ENCODE measurements around the gene SERPINE2.

Gene SERPINE2

GRCh38 chr2:224022486-224022885 lies 16.6 kb downstream of the SERPINE2 start:
- DNase-seq (ENCODE audit: low read depth), result no peak
- no peak for TF ChIP-seq CTCF (IDR thresholded peaks at IDR 0.05; ENCODE audit: control insufficient read depth, extremely low read depth, insufficient read depth)
- no peak overlapping the region for H3K4me3 ChIP-seq (ENCODE audit: low read depth, low read length)

GRCh38 chr2:224020523-224020922 lies 18.6 kb downstream of the SERPINE2 start:
- H3K4me3 ChIP-seq (ENCODE audit: low read depth, low read length), result no peak overlapping the region
- TF ChIP-seq CTCF (IDR thresholded peaks at IDR 0.05; ENCODE audit: control insufficient read depth, extremely low read depth, insufficient read depth), result no peak
- no peak for DNase-seq (ENCODE audit: low read depth)

- H3K4me3 ChIP-seq (ENCODE audit: low read depth, low read length), result no peak overlapping the region
- no peak for DNase-seq (ENCODE audit: low read depth)
- no peak for TF ChIP-seq CTCF (IDR thresholded peaks at IDR 0.05; ENCODE audit: control insufficient read depth, extremely low read depth, insufficient read depth)
These were observed 21.1 kb downstream of the SERPINE2 start for GRCh38 chr2:224017957-224018356.

- no peak for DNase-seq (ENCODE audit: low read depth)
- TF ChIP-seq CTCF (IDR thresholded peaks at IDR 0.05; ENCODE audit: control insufficient read depth, extremely low read depth, insufficient read depth), result no peak
- no peak overlapping the region for H3K4me3 ChIP-seq (ENCODE audit: low read depth, low read length)
These were observed 22.1 kb downstream of the SERPINE2 start for GRCh38 chr2:224016963-224017362.

- H3K4me3 ChIP-seq (ENCODE audit: low read depth, low read length), result no peak overlapping the region
- no peak for DNase-seq (ENCODE audit: low read depth)
- no peak for TF ChIP-seq CTCF (IDR thresholded peaks at IDR 0.05; ENCODE audit: control insufficient read depth, extremely low read depth, insufficient read depth)
These were observed 24.8 kb downstream of the SERPINE2 start for GRCh38 chr2:224014336-224014735.

GRCh38 chr2:224011837-224012236 lies 27.2 kb downstream of the SERPINE2 start:
- no peak for TF ChIP-seq CTCF (IDR thresholded peaks at IDR 0.05; ENCODE audit: control insufficient read depth, extremely low read depth, insufficient read depth)
- no peak for DNase-seq (ENCODE audit: low read depth)
- no peak overlapping the region for H3K4me3 ChIP-seq (ENCODE audit: low read depth, low read length)

- no peak for DNase-seq (ENCODE audit: low read depth)
- TF ChIP-seq CTCF (IDR thresholded peaks at IDR 0.05; ENCODE audit: control insufficient read depth, extremely low read depth, insufficient read depth), result no peak
- no peak overlapping the region for H3K4me3 ChIP-seq (ENCODE audit: low read depth, low read length)
These were observed 29.3 kb downstream of the SERPINE2 start for GRCh38 chr2:224009605-224010315.
